Hematopoietic multipotent progenitor cell treated with erythropoietin and hydrocortisone succinate and interleukin-3 and kit ligand, for 17 days (in vitro differentiated cells): ENCODE data around the gene FHIT.
A peak's percentile ranks its signal among the peaks of the same experiment; 100 is the strongest.

Experiments used
- DNase-seq: peaks from one replicate; pipeline ENCODE4 v3.0.0-alpha.2; 2015; ENCODE audit warnings: low spot score

FHIT gene

DNA sequence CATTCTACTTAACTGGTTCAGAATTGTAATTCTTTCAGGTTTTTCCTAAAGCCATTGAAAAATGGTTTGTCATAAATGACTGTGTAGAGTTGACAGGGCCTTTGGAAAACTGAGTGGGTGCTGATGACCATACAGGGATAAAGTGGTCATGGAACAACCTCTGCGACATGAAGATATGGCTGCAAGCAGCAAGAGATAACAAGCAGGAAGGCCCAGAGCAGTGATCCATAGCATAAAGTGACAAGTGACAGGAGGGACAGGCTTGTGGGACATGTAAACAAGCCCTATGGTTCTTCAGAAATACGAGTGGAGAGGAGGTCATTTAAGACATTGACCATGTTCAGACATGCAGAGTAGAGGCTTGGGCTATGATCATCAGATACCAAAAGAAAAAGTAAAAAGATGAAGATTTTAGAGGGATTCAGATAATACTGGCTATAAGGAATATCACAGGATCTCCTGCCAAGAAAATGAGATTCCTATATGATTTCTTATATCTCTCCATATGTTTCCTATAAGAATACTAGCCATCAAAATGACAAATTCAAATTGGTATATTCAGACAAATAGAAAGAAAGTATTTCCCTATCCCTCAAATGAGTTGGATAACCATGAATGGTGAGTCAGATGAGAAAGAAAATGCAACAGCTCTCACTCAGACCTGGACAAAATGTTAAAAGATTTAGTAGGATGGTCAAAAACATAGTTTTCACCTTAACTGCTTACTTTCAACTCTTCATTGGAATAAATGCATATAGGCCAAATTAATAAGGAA, 1373.8 kb downstream of the FHIT start:
- no peak for DNase-seq

DNA sequence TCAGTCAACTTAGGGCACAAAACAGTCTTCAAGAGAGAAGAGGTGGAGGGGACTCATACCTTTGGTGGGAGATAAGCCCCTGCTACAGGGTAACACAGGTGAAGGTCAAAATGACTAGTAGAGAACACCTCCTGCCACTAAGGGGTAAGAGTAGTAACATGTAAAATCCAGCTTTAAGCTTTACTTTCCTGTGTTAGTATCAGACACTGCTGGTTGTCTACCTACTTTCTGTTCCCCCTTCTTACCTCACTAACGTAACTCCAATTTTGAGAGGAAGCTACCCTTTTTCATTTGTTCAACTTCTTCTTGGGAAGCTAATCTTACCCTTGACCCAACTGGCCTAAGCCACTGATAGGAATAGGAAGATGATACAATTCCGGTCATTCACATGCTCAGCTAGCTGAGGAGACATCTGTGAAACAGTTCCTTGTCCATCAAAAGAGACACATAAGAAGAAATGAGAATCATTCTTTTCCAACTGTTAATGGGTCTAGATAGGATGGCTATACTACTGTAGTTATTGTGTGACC, 1374.7 kb downstream of the FHIT start:
- DNase-seq = no peak

DNA sequence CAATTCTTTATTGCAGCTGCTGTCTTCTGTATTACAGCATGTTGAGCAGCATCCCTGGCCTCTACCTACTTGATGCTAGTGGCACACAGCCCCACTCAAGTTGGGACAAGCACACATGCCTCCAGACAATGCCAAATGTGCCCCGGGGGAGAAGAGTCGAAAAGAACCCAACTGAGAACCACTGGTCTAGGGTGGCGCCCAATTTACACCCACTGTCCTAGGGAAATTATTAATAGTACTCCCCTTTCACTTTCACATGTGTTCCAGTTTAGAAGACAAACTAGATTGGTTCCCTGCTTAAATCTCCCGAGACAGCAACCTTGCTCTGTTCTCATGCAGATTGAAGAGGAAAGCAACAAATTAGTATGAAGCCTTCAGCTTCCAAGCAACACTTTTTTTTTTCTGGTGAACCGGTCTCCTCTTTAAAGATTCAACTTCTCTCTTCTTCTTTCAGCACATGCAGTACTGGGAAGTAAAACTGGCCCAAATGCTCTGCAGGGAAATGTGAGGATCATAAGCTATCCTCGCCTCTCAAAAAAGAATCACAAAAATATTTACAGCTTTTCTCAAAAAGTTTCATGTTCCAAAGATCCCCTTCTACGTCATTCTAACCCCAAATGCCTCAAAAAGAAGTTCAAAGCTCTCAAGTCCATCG, 1377.5 kb downstream of the FHIT start:
- no peak for DNase-seq

DNA sequence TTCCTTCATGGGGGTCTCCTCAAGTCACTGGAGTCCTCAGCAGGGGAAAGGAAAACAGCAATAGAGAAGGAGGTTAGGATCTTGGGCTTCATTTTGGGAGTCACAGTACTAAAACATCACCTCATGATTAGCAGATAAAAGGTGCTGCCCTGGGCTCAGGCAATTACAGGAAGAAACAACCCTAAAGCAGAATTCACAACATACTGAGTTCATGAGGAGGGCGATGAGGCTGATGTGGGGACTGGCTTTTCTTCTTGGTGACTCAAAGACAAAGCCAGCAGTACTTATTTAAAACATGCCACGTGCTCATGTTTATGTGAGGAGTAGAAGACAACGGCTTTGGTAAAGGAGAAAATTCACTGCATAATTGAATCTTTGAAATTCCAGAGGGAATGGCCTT, 1379.1 kb downstream of the FHIT start:
- no peak for DNase-seq

DNA sequence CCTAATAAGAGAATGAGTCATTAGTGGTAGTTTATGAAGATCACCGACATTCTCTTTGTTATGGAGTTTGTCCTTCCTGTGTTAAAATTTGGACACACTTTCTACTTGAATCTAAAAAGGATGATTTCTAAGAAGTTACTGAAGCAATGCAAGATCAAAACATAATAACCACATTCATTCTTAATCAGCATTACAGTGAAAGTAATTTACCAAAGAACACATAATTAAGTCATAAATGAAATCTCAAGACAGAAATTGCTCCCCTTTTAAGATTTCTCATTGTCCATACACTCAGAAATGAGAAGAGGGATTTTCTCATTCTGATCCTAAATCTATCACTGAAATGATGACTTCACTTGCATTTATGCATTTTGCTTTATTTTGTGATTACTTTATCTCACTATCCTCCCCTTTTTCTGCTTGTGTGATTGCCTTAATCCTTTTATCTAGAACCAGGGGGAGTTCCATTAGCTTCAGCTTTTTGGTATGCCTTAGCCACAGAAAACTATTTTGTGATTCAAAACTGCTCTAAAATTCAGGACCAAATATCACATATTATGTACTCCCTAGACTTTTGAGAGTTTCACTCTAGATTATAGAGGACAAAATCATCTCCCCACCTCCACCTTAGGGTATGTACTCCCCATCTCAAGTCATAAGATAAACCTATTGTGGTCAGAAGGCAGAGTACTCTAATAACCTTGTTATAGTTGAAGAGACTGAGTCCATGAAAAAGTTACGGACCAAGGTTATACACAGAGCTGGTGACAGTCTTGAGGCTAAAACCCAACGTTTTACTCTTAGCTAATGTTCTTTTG, 1383.9 kb downstream of the FHIT start:
- DNase-seq = no peak

DNA sequence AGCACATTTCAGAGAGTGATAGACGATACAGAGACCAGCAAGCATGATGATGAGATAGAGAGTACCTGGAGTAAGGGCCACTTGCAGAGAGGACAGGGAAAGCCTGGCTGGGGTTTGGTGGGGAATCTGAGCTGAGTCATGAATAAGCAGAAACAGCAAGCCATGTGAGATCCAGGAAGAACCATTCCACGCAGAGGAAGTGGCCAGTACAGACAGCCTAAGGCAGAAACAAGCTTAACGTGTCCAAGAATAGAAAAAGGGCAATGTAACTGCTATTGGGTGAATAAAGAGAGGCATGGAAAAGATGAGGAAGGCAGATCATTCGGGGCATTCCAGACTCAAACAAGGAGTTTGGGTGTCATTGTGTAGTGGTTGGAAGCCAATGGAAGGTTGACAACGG, 1385.2 kb downstream of the FHIT start:
- no peak for DNase-seq

DNA sequence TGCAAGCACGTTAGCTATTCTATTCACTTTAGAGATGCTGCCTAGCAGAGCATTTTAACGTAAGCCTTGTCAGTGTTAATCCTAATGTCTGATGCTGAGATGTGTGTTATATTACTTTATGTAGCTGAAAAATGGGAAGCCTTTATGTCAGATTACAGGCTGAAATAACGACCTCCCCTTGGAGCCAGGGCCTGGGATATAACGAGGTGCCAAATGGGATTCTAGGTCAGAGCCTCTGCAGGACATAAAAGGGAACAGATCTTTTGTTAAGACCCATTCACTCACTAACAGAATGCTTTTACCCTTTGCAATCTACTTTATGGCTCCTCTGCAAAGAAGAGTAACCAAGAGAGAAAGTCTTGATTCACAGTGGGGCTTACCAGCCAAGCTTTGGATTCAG, 1385.9 kb downstream of the FHIT start:
- no peak for DNase-seq

DNA sequence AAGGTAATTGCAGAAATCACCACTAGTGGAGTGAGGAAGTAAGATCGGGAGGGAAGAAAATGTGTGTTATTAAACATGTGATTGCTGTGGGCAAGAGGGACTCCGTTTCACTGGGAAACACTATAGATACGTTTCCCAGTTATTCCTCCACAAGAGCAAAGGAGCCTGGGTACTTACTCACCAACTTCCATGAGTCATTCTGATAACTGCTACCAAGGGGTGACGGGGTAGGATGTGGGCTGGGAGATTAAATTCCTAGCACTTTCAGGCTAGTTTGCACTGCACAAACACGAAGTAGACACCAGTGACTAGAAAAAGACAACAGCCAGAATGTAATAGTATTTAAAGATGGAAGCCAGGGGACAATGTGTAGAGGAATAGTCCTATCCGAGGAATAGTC, 1388.6 kb downstream of the FHIT start:
- DNase-seq = no peak

DNA sequence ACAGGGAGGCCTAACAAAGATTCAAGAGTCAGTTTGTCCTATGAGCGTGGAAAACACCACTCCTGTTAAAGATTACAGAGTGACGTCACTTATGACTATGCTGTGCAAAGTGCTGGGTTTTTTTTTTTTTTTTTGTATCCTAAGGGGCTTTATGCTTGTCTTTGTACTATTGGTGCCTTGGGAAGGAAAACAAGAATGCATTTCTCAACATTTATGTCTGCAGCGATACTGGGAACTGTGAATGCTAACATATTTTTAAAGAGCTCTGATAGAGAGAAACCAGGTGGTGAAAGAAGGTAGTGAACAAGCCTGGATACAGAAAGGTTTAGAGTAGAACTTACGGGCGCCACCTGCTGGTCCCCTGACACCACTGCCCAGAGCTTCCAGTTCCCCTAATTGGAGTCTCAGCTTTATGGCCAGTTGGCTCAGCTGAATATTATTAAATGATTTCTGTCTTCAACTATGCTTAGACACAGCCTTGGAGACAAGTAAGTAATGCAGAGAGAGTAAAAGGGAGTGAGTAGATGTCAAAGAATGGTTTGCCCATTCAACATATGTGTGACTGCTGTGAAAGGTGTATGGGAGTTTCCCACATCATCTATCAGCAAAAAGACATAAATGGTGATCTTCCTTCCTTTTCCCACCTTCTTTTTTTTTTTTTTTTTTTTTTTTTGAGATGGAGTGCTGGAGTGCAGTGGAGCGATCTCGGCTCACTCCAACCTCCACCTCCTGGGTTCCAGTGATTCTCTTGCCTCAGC, 1393.5 kb downstream of the FHIT start:
- DNase-seq = peak; percentile 37

DNA sequence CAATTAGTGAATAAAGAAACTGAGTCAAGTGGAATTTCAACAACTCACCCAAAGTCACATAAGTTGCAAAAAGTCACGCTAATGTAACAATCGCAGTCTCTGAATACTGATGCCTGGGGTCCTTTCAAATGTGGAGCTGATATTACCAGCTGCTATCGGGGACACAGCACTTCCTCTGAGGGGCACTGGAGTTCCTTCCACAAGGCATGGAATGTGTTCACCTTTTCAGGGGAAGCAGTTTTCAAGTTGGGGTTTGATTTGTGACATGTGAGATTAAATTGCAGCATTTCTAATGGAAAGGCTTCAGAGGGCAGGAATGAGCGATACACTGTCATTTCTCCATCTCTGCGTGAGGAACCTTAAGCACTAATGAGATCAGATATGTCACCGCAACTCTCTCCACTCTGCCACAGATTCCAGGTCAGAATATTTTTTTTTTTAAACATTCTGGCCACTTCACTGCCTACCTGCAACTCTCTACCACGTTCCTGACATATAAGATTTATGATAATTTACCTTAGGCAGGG, 1394.3 kb downstream of the FHIT start:
- DNase-seq = no peak

DNA sequence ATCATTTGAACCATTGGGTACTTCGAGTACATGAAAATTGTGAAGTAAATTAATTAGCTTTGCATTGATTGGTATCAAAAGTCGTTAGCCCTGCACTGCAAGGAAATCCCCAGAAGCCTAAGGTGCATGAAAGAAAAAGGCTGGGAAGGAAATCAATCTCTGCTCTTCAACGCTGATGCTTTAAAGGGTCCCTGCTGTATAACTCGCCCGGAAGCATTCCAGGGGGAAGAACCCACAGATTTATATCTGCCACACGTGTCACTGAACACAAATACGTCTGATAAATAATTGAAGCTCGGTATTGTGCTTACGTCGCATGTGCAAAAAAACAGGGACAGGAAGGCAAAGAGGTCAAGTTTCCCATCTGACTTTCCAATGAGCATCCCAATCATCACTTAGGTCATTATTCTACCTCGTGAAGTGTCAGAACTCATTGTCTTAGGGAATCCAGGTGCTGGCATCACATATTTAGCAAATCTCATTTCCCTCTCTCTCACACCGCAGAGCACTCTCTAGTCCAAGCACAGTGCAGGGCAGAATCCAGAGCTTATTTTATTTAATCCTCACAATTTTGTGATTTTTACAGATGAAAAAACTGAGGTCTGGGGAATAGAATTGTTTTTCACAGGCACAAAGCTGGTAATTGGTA, 1397.1 kb downstream of the FHIT start:
- no peak for DNase-seq

DNA sequence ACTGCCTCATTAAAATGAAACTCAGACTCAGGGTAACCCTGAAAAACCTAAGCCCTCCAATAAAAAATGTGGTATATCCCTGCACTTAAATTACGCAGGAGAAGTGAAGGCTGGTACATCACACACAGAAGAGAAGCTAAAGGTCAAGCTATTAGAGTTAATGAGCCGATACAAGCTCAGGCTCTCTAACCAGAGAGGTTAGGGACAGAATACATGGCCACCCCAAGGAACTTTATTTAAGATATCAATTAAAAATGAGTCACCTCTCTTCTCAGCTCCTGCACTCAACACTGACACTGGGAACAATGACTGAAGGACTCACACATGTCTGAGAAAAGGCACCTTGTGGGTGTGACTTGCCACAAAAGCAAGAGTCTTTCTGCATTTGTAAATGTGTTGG, 1400.8 kb downstream of the FHIT start:
- DNase-seq = no peak

DNA sequence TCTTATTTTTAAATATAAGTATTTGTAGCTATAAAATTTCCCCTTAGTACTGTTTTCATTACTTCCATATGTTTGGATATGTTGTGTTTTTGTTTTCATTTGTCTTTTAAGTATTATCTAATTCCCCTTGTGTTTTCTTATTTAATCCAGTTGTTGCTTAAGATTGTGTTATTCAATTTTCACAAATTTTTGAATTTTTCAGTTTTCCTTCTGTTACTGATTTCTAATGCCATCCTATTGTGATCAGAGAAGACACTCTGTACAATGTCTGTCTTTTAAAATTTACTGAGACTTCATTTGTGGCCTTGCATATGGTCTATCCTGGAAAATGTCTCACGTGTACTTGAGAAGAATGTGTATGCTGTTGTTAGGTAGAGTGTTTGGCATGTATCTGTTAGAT, 1405.9 kb downstream of the FHIT start:
- no peak for DNase-seq

DNA sequence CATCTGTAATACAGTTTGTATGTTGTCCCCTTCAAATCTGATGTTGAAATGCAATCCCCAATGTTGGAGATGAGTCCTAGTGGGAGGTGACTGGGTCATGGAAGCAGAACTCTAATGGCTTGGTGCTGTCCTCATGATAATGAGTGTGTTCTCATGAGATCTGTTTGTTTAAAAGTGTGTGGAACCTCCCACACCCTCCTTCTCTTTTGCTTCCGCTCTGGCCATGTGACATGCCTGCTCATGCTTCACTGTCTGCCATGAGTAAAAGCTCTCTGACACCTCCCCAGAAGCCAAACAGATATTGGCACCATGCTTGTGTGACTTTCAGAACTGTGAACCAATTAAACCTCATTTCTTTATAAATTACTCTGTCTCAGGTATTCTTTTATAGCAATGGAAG, 1407.4 kb downstream of the FHIT start:
- DNase-seq = no peak

DNA sequence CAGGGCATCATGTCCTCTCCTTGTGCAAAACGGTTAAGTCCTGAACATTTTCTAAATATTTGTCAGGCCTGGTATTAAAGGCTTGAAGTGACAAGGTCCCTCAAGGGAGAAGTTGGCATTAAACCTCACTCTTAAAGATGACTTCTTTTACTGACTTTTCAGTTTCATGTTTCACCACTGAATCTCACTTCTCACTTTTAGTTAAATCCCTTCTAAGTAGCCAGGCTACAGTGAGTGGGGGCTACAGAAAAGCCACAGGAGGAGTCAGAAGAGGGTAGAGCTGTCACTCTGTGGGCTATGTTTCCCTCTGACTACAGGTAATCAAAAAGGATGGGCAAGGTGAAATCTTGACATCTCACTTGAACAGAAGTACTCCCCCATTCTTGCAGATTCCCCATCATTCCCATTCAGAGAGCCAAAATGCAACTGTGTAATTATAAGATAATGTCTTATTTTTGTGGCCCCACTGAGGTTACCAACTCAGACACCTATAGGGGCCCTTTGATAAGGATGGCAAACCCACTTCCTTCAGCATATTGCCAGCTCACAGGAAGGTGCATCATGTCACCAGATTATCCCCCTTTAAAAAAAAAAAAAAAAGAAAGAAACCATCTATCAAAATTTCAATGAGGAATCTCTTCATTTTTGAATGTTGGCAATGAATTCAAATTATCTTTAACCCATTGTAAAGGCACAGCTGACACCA, 1411.3 kb downstream of the FHIT start:
- DNase-seq = no peak

DNA sequence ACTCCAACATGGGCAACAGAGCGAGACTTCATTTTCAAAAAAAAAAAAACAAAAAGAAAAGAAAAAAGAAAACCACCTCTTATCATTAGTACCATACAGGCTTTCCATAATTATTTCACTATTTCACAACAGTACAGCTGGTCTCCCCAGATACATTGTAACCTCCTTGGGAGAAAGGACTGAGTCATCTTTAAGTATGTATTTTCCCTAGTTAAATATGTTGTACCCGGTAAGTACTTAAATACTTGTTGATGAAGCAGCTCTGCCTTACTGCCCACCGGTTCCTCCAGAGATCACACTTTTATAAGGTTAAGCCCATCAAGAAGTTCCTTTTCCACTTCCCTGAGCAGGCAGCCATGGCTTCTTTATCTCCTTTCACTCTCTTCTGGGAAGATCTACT, 1412.0 kb downstream of the FHIT start:
- no peak for DNase-seq

DNA sequence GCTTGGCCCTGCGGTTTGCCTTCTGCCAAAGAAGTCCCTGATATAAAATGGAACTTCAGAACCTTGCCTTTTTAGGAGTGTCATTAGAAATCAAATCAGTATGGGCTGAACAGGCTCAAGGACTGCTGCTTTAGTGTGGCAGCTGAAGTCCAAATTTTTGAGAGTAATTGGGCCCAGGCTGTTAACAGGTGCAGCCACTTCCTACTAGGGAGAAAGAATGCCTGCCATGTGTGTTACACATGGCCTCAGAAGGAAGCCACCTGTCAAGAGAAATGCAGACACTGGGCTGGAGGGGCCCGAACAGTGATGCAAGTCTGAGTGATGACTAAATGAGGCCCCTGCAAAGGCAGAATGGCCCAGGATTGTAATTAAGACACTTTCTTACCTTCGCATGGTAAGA, 1414.7 kb downstream of the FHIT start:
- no peak for DNase-seq

DNA sequence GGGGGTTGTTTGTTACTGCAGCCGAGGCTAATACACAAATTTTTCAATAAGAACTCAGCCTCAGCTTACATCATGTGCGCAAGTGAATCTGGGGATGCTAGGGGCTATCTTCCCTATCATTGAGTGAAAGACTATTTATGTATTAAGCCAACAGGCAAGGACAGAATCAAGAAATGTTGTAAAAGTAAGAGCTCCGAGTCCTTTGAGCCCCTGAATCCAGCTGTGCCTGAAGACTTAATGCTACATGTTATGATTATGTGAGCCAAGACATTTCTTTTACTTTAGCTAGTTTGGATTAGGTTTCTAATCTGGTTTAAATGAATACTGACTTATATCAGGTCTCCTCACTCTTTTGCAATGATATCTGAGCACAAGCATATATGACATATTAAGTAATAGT, 1418.5 kb downstream of the FHIT start:
- DNase-seq = no peak

DNA sequence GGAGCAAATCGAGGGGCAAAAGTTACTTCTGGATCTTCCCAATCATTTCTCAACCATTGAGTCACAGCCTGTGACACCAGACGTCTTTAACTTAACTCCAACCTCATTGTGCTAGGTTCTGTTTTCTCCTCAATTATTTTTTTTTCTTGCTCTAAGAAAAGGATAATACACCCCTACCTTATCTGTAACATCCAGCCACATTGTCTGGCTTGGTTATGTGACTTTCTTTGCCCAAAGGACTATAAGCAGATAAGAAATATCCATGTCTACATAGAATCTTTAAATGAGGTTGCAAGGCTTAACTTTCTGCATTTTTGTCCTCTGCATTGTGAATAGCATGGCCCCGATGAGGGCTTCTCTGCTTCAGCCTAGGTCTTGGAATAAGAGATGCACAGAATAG, 1419.0 kb downstream of the FHIT start:
- no peak for DNase-seq

DNA sequence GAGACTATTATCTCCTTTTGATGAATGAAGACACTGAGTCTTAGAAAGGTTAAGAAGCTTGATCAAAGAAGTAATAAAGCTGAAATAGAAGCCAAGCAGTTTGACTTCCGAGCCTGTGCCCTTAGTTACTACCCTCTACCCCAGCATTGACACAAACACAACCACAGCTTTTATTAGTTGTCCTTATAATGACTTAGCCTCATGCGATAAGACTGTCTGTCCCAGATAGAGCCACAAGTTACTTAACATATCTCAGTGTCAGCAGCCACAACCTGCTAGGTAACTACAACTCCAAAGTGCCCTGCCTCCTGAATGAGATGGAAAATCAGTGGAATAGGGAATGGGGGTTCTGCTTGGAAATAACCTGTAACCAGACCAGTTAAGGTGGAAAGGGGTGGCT, 1419.9 kb downstream of the FHIT start:
- DNase-seq = no peak

DNA sequence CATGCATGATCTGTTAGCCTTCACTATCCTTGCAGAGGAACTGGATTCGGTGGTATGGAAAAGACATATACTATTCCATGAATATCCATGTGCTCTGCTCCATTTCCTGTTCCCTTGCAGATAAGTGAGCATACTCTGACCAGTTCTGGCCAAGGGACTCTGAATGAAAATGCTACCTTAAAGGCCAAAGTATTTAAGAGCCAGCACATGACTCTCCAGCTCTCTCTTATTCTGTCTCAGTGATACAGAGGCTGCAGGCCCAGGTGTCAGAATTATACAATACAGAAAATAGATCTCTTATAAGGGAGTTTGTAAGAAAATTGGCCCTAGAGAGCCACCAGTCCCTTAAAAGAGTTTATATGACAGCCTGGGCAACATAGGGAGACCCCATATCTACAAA, 1421.7 kb downstream of the FHIT start:
- no peak for DNase-seq
